ENCODE measurements around the gene CRYBG1. TPM values are rescaled to one million over a fixed set of nuclear protein-coding genes. Genes with fewer than 3 reads are reported as not detected.

CRYBG1 gene
- total and polyA plus RNA-seq, 2 of the 13 experiments (the other 11 are each of a cell fraction or from before 2014, with no cell fraction given) = 10.1 to 21.9 TPM

- TF ChIP-seq SNAPC4 (CRISPR knock-in tag; IDR thresholded peaks at IDR 0.05) (no peak), HMG20A (CRISPR knock-in tag; IDR thresholded peaks at IDR 0.05; ENCODE audit: borderline replicate concordance) (no peak), CREB3 (CRISPR knock-in tag; IDR thresholded peaks at IDR 0.05) (no peak)
Observed at GRCh38 chr6:106446983-106447382, 86.5 kb downstream of the CRYBG1 start (continued).

GRCh38 chr6:106448000-106448426 lies 87.5 kb downstream of the CRYBG1 start:
- no peaks in the 10 kb centered on the region for H3K79me2 ChIP-seq (ENCODE audit: insufficient read depth, low read length)
- H2AFZ ChIP-seq (ENCODE audit: low read length) = peak overlapping the region; percentile 70
- 70% methylated on average over 2 of the region's 6 CpGs for WGBS (ENCODE audit: low lambda C conversion rate)
- no peak overlapping the region for H3K4me2 ChIP-seq (ENCODE audit: low read depth, low read length)
- ChIA-PET POLR2A (no interaction called here), CTCF (ENCODE audit: low intra/inter-chr PET ratio, low total read pairs) (no interaction called here)
- FAIRE-seq (no peak), DNase-seq (ENCODE audit: low spot score) (no peak), ATAC-seq (no peak)
- H3K27me3 ChIP-seq (ENCODE audit: control insufficient read depth in 1 of 2, insufficient read depth in 2 of 2, low read length in 2 of 2) = no peaks in the 10 kb centered on the region
- H3K9ac ChIP-seq (ENCODE audit: insufficient read depth, low read depth, low read length) = no peak overlapping the region
- H3K9me3 ChIP-seq (ENCODE audit: low read length) = no peaks in the 10 kb centered on the region
- H3K4me3 ChIP-seq (replicated peaks in 1 of 3; ENCODE audit: insufficient read depth in 1 of 3, low read depth in 2 of 3, low read length in 3 of 3) = no peak overlapping the region
- no TSS peak for BruUV-seq (replicated peaks)
- in situ Hi-C loops (cut with HindIII; ENCODE audit: extremely low pct_ligation_motif_present, low pct_unique_long_range_greater_than_20kb) = loop anchor here (5.0 to 10.0 kb wide), 2 partner anchors 119 to 537 kb away; no protein-coding TSS in a partner anchor
- intact Hi-C loops (cut with micrococcal nuclease; ENCODE audit: unreplicated experiment) = loop anchor here (2.0 to 5.0 kb wide), 2 partner anchors 63 to 549 kb away; no protein-coding TSS in a partner anchor
- H3K27ac ChIP-seq (ENCODE audit: extremely low read length, insufficient read depth, low read length) = no peak overlapping the region
- no peaks in the 10 kb centered on the region for H4K20me1 ChIP-seq (ENCODE audit: insufficient read depth, low read length)
- H3K36me3 ChIP-seq (replicated peaks in 1 of 2; ENCODE audit: control insufficient read depth in 1 of 2, insufficient read depth in 2 of 2, low read length in 2 of 2) = no peaks in the 10 kb centered on the region
- TF ChIP-seq EEA1 (CRISPR knock-in tag; IDR thresholded peaks at IDR 0.05; ENCODE audit: borderline replicate concordance) (no peak), ZFYVE20 (CRISPR knock-in tag; IDR thresholded peaks at IDR 0.05; ENCODE audit: borderline replicate concordance, low read depth) (no peak), TBP (CRISPR knock-in tag; IDR thresholded peaks at IDR 0.05) (no peak), ZNF296 (CRISPR knock-in tag; conservative IDR thresholded peaks at IDR 0.05) (no peak)
- peaks cover 30% of the 10 kb centered on the region for H3K4me1 ChIP-seq (ENCODE audit: insufficient read depth, low read length)
